NOMO-1 (cell line): Measurements from ENCODE around the gene LRIT1.

ENCODE experiments used
- DNase-seq, 2 experiments: peaks; one replicate each; lab custom pipeline; 2025; ENCODE audit not compliant: unreplicated experiment in 2 of 2; lab: John Stamatoyannopoulos, UW

Gene LRIT1

GRCh38 chr10:84217746-84218145, 23.6 kb downstream of the LRIT1 start:
- no peak for DNase-seq

GRCh38 chr10:84216834-84217233, 24.5 kb downstream of the LRIT1 start:
- no peak for DNase-seq

GRCh38 chr10:84214612-84215235, 26.6 kb downstream of the LRIT1 start:
- DNase-seq = peak in 1 of 2 experiments; percentile 10

GRCh38 chr10:84214046-84214572, 27.2 kb downstream of the LRIT1 start:
- no peak for DNase-seq

- DNase-seq = no peak
Observed at GRCh38 chr10:84213076-84213475, 28.3 kb downstream of the LRIT1 start.

- no peak for DNase-seq
Observed at GRCh38 chr10:84212014-84212413, 29.3 kb downstream of the LRIT1 start.

- no peak for DNase-seq
Observed at GRCh38 chr10:84211566-84211965, 29.8 kb downstream of the LRIT1 start.

- DNase-seq = no peak
Observed at GRCh38 chr10:84208023-84208422, 33.3 kb downstream of the LRIT1 start.

- DNase-seq = no peak
Observed at GRCh38 chr10:84205853-84206525, 35.4 kb downstream of the LRIT1 start.

GRCh38 chr10:84205049-84205852, 36.1 kb downstream of the LRIT1 start:
- peak; percentile 39 to 62 for DNase-seq

- DNase-seq = no peak
Observed at GRCh38 chr10:84204610-84205009, 36.7 kb downstream of the LRIT1 start.

GRCh38 chr10:84204122-84204521, 37.2 kb downstream of the LRIT1 start:
- peak; percentile 11 to 26 for DNase-seq

- DNase-seq = no peak
Observed at GRCh38 chr10:84202349-84202748, 39.0 kb downstream of the LRIT1 start.

GRCh38 chr10:84201682-84202081, 39.7 kb downstream of the LRIT1 start:
- DNase-seq = no peak

- no peak for DNase-seq
Observed at GRCh38 chr10:84201244-84201606, 40.1 kb downstream of the LRIT1 start.

- DNase-seq = no peak
Observed at GRCh38 chr10:84200537-84201243, 40.7 kb downstream of the LRIT1 start.

- no peak for DNase-seq
Observed at GRCh38 chr10:84198206-84198915, 43.0 kb downstream of the LRIT1 start.

- DNase-seq = no peak
Observed at GRCh38 chr10:84197643-84198042, 43.7 kb downstream of the LRIT1 start.

- no peak for DNase-seq
Observed at GRCh38 chr10:84196941-84197340, 44.4 kb downstream of the LRIT1 start.

GRCh38 chr10:84196083-84196482, 45.3 kb downstream of the LRIT1 start:
- DNase-seq = no peak
